Natural killer cell (primary cell): ENCODE data around the gene NOS1AP. TPM values are rescaled to one million over a fixed set of nuclear protein-coding genes. Genes with fewer than 3 reads are reported as not detected.

ENCODE experiments used
- ATAC-seq, 3 donors: fragments of 150-1000 bp in 2 of 3; fragments of 200-7000 bp in 1 of 3; cut with Tn5 transposase; 1 replicate in 1 of 3; 2 replicates in 2 of 3; pipeline ENCODE4 v1.10.0; 2021; ENCODE audit warnings: mild to moderate bottlenecking in 2 of 3, moderate library complexity in 2 of 3
- DNase-seq, 2 donors: peaks; one replicate each; pipeline versions ENCODE4 v3.0.0 to v3.0.0-alpha.2; 2013 to 2021; ENCODE audit warnings: mixed read lengths in 1 of 2
- H3K27ac ChIP-seq: one replicate; pipeline ENCODE4 v1.5.1; 2013; ENCODE audit warnings: mild to moderate bottlenecking, low read length
- H3K27me3 ChIP-seq: one replicate; pipeline ENCODE4 v1.6.1; 2013; ENCODE audit warnings: low read length; ENCODE audit not compliant: control insufficient read depth, insufficient read depth
- H3K36me3 ChIP-seq: one replicate; pipeline ENCODE4 v1.6.1; 2013; ENCODE audit warnings: low read length; ENCODE audit not compliant: control insufficient read depth, insufficient read depth
- H3K4me1 ChIP-seq: one replicate; pipeline ENCODE4 v1.6.1; 2013; ENCODE audit warnings: low read length; ENCODE audit not compliant: control insufficient read depth, insufficient read depth
- H3K4me3 ChIP-seq: one replicate; pipeline ENCODE4 v1.5.1; 2013; ENCODE audit warnings: low read length
- H3K9me3 ChIP-seq: one replicate; pipeline ENCODE4 v1.6.1; 2013; ENCODE audit warnings: low read length; ENCODE audit not compliant: control insufficient read depth, insufficient read depth
- H3K27ac Mint-ChIP-seq, 2 donors: one replicate each; pipeline ENCODE4 v1.8.0; 2022; ENCODE audit warnings: mild to moderate bottlenecking in 2 of 2, mixed read lengths in 2 of 2, moderate library complexity in 1 of 2
- H3K27me3 Mint-ChIP-seq, 2 donors: one replicate each; pipeline ENCODE4 v1.8.0; 2022; ENCODE audit warnings: low read depth in 2 of 2, mixed read lengths in 2 of 2
- H3K36me3 Mint-ChIP-seq: one replicate; pipeline ENCODE4 v1.8.0; 2022; ENCODE audit warnings: mixed read lengths
- H3K4me1 Mint-ChIP-seq, 2 donors: one replicate each; pipeline ENCODE4 v1.8.0; 2022; ENCODE audit warnings: mixed read lengths in 2 of 2
- H3K4me3 Mint-ChIP-seq: one replicate; pipeline ENCODE4 v1.8.0; 2022; ENCODE audit warnings: mild to moderate bottlenecking, moderate library complexity, mixed read lengths
- H3K9me3 Mint-ChIP-seq, 2 donors: one replicate each; pipeline ENCODE4 v1.8.0; 2022; ENCODE audit warnings: mixed read lengths in 2 of 2
- WGBS: methylation state at CpG from one replicate; pipeline ENCODE4 v1.1.7; 2013; ENCODE audit warnings: missing lambda C conversion rate; ENCODE audit not compliant: insufficient coverage; 5-methylcytosine and 5-hydroxymethylcytosine counted together
- intact Hi-C: fragments of 100-400 bp; cut with micrococcal nuclease; formaldehyde crosslinking; loops from one replicate; pipeline ENCODE4 v1.14.2; 2022
- total RNA-seq, 4 donors: library from RNA; stranded (reverse); fragments of 120-200 nt in 1 of 4; gene quantifications; one replicate each; pipeline versions ENCODE4 v1.2.3 to v1.2.4, GENCODE V29; 2013 to 2022
- TF ChIP-seq, protein P1 (sequence below): fragments of 200-600 bp; IDR thresholded peaks from one replicate; pipeline ENCODE4 v1.8.0; 2022; ENCODE audit warnings: antibody characterized with exemption

The NOS1AP gene
- total RNA-seq, 3 donors from 2014 or later (not counting 1 experiment from before 2014, with no cell fraction given) = 0.09 to 0.20 TPM; not detected in 1

DNA sequence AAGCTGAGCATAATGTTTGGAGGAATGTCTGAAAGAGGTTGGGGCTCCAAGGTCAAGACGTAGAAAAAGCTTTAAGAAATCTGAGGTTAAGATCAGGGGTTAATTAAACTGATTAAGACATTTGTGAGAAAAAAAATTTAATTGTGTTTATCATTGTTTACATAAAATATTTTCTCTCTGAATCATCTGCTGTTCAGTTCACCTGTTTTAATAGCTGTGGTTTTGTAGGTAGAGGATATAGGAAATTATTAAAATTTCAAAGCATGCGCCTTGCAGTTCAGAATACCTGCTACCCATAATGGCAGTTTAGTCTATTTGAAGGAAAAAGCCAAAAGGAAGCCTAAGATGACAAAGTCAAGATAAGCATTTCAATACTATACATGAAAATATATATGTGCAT is 154.0 kb downstream of the NOS1AP start:
- TF ChIP-seq, protein P1, sequence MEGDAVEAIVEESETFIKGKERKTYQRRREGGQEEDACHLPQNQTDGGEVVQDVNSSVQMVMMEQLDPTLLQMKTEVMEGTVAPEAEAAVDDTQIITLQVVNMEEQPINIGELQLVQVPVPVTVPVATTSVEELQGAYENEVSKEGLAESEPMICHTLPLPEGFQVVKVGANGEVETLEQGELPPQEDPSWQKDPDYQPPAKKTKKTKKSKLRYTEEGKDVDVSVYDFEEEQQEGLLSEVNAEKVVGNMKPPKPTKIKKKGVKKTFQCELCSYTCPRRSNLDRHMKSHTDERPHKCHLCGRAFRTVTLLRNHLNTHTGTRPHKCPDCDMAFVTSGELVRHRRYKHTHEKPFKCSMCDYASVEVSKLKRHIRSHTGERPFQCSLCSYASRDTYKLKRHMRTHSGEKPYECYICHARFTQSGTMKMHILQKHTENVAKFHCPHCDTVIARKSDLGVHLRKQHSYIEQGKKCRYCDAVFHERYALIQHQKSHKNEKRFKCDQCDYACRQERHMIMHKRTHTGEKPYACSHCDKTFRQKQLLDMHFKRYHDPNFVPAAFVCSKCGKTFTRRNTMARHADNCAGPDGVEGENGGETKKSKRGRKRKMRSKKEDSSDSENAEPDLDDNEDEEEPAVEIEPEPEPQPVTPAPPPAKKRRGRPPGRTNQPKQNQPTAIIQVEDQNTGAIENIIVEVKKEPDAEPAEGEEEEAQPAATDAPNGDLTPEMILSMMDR = no peak
- DNase-seq (no peak), ATAC-seq (no peak)
- no peaks in the 10 kb centered on the region for H3K36me3 Mint-ChIP-seq
- Histone ChIP-seq H3K36me3 (no peaks in the 10 kb centered on the region), H3K4me3 (no peak overlapping the region), H3K4me1 (no peaks in the 10 kb centered on the region), H3K27me3 (no peaks in the 10 kb centered on the region), H3K9me3 (no peaks in the 10 kb centered on the region), H3K27ac (no peak overlapping the region)
- no peak overlapping the region for H3K27ac Mint-ChIP-seq
- H3K4me1 Mint-ChIP-seq = no peaks in the 10 kb centered on the region
- H3K4me3 Mint-ChIP-seq = no peak overlapping the region
- intact Hi-C loops = no loop called here
- no peaks in the 10 kb centered on the region for H3K9me3 Mint-ChIP-seq
- whole genome bisulfite sequencing = 81% methylated on average over 2 of the region's 2 CpGs
- peaks cover 20% of the 10 kb centered on the region in 2 donors for H3K27me3 Mint-ChIP-seq

DNA sequence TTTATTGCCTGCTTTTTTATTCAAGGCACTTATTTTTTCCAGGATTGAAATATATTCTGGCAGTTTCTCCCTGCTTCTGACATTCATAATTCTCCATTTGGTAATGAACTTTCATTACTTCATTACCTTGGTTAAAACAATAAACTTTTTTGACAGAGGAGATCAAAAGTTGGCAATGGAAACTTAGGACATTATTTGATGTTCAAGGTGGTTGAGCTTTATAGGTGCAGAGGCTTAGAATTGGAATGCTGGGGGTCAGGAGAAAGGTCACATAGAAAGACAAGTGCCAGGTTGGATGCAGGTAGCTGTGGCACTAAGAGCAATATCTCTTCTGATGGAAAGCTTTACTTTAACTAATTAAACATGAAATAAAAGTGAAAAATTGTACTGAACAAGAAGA is 154.8 kb downstream of the NOS1AP start:
- H3K4me3 Mint-ChIP-seq = no peak overlapping the region
- no peaks in the 10 kb centered on the region for H3K4me1 Mint-ChIP-seq
- H3K36me3 ChIP-seq = no peaks in the 10 kb centered on the region
- H3K36me3 Mint-ChIP-seq = no peaks in the 10 kb centered on the region
- DNase-seq (no peak), ATAC-seq (no peak)
- no peaks in the 10 kb centered on the region for H3K9me3 Mint-ChIP-seq
- H3K27me3 Mint-ChIP-seq = peaks cover 20% of the 10 kb centered on the region in 2 donors
- intact Hi-C loops = no loop called here
- no peak overlapping the region for H3K27ac ChIP-seq
- TF ChIP-seq, protein P1 = no peak
- no peak overlapping the region for H3K4me3 ChIP-seq
- H3K27me3 ChIP-seq = no peaks in the 10 kb centered on the region
- no peaks in the 10 kb centered on the region for H3K4me1 ChIP-seq
- no peaks in the 10 kb centered on the region for H3K9me3 ChIP-seq
- no peak overlapping the region for H3K27ac Mint-ChIP-seq

DNA sequence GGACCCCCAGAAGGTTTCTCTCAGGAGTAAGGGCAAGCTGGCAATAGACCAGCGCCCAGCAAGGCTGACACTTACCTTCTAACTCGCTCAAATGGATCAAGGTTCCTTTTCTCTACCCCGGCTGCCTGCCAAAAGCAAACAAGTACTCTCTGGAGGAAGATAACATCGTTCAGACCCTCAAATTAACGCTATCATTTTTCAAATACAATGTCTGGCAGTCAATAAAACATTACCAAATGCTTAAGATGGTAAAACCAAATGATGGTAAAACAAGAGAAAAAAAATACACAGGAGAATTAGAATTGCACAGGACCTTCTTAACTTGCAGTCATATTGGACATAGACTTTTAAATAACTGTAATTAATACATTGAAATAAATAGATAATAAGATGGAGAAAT is 159.1 kb downstream of the NOS1AP start:
- Histone ChIP-seq H3K4me1 (no peaks in the 10 kb centered on the region), H3K4me3 (no peak overlapping the region), H3K27ac (no peak overlapping the region), H3K36me3 (no peaks in the 10 kb centered on the region), H3K27me3 (no peaks in the 10 kb centered on the region), H3K9me3 (no peaks in the 10 kb centered on the region)
- H3K9me3 Mint-ChIP-seq = no peaks in the 10 kb centered on the region
- no peaks in the 10 kb centered on the region for H3K36me3 Mint-ChIP-seq
- no peak overlapping the region for H3K27ac Mint-ChIP-seq
- ATAC-seq (no peak), DNase-seq (no peak)
- H3K4me3 Mint-ChIP-seq = no peak overlapping the region
- H3K27me3 Mint-ChIP-seq = peaks cover 11 to 21% of the 10 kb centered on the region in 2 donors
- TF ChIP-seq, protein P1 = no peak
- WGBS = 54% methylated on average over 3 of the region's 5 CpGs
- intact Hi-C loops = no loop called here
- H3K4me1 Mint-ChIP-seq = peaks cover 0 to 6% of the 10 kb centered on the region in 2 donors

DNA sequence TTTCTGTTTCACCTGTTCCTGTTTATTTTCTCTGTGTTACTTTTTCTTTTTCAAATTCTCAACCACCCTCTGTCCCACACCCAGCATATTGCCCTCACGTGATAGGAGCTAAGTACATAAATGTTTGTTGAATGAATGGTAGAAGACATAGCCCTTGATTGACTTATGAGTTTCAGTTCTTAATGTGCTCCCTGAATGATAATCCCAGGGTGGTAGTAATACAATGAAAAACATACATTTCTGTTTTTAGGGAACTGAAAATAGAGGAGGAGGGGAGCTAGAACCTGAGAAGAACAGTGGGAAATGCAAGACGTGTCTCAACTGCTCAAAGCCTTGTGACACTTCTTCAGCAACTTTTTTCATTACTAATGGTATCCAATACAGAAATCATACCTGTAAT is 160.1 kb downstream of the NOS1AP start:
- no peak overlapping the region for H3K4me3 Mint-ChIP-seq
- H3K36me3 ChIP-seq = no peaks in the 10 kb centered on the region
- H3K9me3 Mint-ChIP-seq = no peaks in the 10 kb centered on the region
- WGBS = no CpG with 5 or more reads among the region's 2 CpGs
- no peak overlapping the region for H3K4me3 ChIP-seq
- intact Hi-C loops = no loop called here
- no peak overlapping the region for H3K27ac ChIP-seq
- peaks cover 8 to 30% of the 10 kb centered on the region in 2 donors for H3K27me3 Mint-ChIP-seq
- H3K27ac Mint-ChIP-seq = no peak overlapping the region
- no peaks in the 10 kb centered on the region for H3K27me3 ChIP-seq
- H3K4me1 Mint-ChIP-seq = peaks cover 0 to 6% of the 10 kb centered on the region in 2 donors
- H3K36me3 Mint-ChIP-seq = no peaks in the 10 kb centered on the region
- no peak for ATAC-seq
- no peaks in the 10 kb centered on the region for H3K9me3 ChIP-seq
- no peaks in the 10 kb centered on the region for H3K4me1 ChIP-seq
- DNase-seq = no peak
- TF ChIP-seq, protein P1 = no peak
